Activated naive CD4-positive, alpha-beta T cell treated with Interleukin-2 at 50 U/mL for 16 hours (primary cell): Measurements from ENCODE around the gene ZC3H11A.
"Not testable (repeated sequence)": the region's sequence is repeated elsewhere in the genome, so short reads cannot be mapped to it uniquely, and the experiment has no call there.

Experiments
- DNase-seq: peaks from one replicate; pipeline ENCODE4 v3.0.0-alpha.2; 2020

ZC3H11A gene

DNA sequence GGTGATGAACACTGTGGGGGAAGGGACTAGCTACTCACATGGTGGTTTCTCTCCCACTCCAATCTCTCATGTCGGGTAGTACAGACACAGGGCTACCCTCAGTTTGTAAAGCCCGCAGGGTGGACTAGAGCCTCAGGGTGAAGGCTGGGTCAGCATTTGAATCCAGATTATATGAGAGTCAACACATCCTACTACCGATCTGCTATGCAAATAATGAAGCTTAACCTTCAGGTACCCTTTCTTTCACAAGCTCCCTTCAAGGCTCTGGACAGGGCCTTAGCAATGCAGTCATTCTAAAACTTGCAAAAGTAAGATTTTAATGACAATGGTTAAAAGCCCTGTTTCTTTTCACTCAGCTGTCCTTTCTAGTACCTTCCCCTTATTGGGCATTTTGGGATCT, 5.5 kb upstream of the ZC3H11A start:
- DNase-seq, result no peak

GRCh38 chr1:203791498-203791897, 3.9 kb upstream of the ZC3H11A start:
- DNase-seq, result no peak

DNA sequence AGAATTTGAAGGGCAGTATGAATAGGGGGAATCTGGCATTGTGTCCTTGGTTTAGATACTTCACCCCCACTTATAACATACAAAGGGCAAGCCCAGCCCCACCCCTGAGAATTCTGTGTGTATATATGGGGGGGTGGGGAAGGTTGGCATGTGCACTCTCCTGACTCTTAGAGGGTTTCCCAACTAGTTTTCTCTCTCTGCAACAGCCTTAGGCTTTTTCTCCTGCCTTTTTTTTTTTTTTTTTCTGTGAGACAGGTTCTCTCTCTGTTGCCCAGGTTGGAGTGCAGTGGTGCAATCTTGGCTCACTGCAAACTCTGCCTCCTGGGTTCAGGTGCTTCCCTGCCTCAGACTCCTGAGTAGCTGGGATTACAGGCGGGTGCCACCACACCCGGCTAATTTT, 2.9 kb upstream of the ZC3H11A start:
- DNase-seq, result no peak

DNA sequence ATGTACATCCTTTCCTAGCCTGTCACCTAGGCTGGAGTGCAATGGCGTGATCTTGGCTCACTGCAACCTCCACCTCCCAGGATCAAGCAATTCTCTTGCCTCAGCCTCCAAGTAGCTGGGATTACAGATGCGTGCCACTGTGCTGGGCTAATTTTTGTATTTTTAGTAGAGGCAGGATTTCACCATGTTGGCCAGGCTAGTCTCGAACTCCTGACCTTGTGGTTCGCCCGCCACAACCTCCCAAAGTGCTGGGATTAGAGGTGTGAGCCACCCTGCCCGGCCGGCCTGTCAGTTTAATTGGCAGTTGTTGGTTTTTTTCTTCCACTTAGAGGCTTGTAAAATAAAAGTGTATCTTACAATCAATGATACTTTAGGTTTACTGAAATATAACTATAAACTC, 1.9 kb upstream of the ZC3H11A start:
- DNase-seq, result not testable (repeated sequence)

- no peak for DNase-seq
Measured at GRCh38 chr1:203794764-203795440, 521 bp upstream of the ZC3H11A start.

GRCh38 chr1:203796236-203796605, 798 bp downstream of the ZC3H11A start:
- peak; percentile 34 for DNase-seq

DNA sequence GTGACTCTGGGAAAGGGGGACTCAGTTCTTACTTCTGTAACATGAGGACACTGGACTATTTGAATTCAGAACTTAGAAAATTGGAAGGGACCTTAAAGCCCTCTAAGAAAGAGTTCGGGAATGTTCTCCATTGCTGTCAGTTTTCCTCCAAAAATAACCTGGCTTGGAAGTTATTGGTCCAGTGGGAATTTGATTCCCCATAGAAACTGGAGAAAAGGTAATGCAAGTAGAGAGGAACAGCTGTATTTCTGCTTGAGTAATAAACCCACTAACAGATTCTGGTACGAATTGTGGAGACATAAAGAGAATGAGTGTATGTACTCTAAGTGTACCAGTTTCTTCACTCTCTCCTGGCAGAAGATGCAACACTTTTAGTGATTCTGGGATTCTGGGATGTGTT, 1.8 kb downstream of the ZC3H11A start:
- DNase-seq, result no peak

GRCh38 chr1:203797948-203798655, 2.7 kb downstream of the ZC3H11A start:
- DNase-seq, result no peak

DNA sequence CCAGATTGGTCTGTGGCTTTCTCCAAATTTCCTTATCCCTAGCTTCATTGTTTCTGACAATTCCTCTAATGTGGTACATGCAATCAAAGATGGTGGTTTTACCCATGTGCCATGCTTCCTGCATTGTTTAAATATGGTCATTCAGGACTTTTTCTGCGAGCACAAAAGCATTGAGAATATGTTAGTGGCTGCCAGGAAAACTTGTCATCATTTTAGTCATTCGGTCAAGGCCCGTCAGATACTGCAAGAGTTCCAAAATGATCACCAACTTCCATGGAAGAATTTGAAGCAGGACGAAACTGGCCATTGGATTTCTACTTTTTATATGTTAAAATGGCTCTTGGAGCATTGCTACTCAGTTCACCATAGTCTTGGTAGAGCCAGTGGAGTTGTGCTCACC, 3.7 kb downstream of the ZC3H11A start:
- DNase-seq, result no peak

GRCh38 chr1:203799971-203800370, 4.5 kb downstream of the ZC3H11A start:
- no peak for DNase-seq

GRCh38 chr1:203805689-203806088, 10.3 kb downstream of the ZC3H11A start:
- no peak for DNase-seq

- DNase-seq, result no peak
Measured at GRCh38 chr1:203807196-203807595, 11.8 kb downstream of the ZC3H11A start.

DNA sequence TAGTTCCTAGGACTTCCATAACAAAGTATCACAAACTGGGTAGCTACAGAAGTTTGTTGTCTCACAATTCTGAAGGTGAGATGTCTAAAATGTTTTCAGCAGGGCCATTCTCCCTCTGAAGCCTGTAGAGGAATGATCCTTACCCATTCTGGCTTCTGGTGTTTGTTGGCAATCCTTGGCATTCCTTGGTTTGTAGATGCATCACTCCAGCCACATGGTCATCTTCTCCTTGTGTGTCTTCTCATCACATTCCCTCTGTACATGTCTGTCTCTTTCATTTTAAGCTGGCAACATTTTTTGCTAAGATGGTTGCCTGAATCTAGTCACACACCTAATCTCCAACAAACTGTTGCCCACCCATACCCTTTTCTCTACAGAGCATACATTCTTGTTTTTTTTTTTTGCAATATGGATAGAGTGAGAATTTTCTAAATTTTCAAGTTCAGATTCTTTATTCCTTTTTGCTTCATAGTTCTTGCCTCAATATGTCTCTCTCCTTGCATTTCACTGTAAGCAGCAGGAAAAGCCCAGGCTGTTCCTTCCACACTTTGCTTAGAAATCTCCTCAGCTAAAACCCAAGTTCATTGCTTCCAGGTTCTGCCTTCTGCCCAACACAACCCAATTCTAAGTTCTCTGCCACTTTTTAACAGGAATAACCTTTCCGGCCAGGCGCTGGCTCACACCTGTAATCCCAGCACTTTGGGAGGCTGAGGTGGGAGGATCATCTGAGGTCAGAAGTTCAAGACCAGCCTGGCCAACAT, 18.3 kb downstream of the ZC3H11A start:
- no peak for DNase-seq

GRCh38 chr1:203818399-203818798, 23.0 kb downstream of the ZC3H11A start:
- no peak for DNase-seq

DNA sequence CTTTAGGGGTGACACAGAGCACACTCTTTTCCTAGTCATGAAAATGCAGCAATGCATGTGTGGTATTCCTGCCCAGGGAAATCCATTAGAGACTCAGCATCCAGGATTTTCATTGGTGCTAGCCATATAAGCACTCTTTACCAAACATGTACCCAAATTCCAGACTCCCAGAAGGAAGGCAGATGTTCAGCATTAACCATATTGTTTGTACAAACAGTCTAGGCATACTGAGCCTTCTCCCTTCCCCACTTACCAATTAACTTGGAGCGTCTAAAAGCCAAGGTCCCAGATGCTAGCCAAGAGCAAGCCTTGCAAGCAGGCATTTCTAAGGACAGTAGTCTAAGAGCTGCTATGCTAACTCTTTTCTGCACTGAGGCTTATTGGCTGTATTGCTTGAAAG, 27.9 kb downstream of the ZC3H11A start:
- DNase-seq, result no peak

GRCh38 chr1:203826175-203826574, 30.8 kb downstream of the ZC3H11A start:
- DNase-seq, result no peak

DNA sequence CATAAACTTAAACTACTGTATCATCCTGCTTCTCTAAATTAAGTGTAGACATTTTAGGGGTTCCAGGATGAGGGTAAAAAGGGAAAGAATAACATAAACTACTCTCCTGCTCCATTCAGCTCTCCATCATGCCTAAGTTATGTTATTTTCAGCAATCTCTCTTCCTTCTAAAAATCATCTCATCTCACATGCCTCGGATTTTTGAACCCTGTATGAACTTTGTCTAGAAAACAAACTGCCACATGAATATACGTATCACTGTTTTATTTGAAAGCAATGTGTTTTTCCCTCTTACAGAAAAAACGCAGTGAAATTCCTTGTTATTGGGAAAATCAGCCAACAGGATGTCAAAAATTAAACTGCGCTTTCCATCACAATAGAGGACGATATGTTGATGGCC, 32.6 kb downstream of the ZC3H11A start:
- no peak for DNase-seq

GRCh38 chr1:203828503-203828902, 33.1 kb downstream of the ZC3H11A start:
- no peak for DNase-seq

- DNase-seq, result not testable (repeated sequence)
Measured at GRCh38 chr1:203829247-203829646, 33.8 kb downstream of the ZC3H11A start.

GRCh38 chr1:203835476-203835875, 40.1 kb downstream of the ZC3H11A start:
- DNase-seq, result no peak

GRCh38 chr1:203839081-203839480, 43.7 kb downstream of the ZC3H11A start:
- no peak for DNase-seq

- no peak for DNase-seq
Measured at GRCh38 chr1:203840208-203840808, 44.9 kb downstream of the ZC3H11A start.

GRCh38 chr1:203842559-203842876, 47.1 kb downstream of the ZC3H11A start:
- DNase-seq, result no peak

- no peak for DNase-seq
Measured at GRCh38 chr1:203843435-203843834, 48.0 kb downstream of the ZC3H11A start.
